Heart right ventricle (tissue), 16 donors: ENCODE results near the gene CDH13. TPM values are rescaled to one million over a fixed set of nuclear protein-coding genes. Genes with fewer than 3 reads are reported as not detected.

Experiments
- ATAC-seq, 8 donors: fragments of 200-7000 bp; cut with Tn5 transposase; one replicate each; pipeline ENCODE4 v1.9.1; 2020; ENCODE audit warnings: mild to moderate bottlenecking in 8 of 8, moderate library complexity in 8 of 8, moderate number of reproducible peaks in 1 of 8
- DNase-seq, 2 donors: peaks; one replicate each; pipeline ENCODE4 v3.0.0-alpha.2; 2020
- H3K27ac ChIP-seq, 10 donors: fragments of 200-600 bp; sonication (generic) in 2 of 10; one replicate each; pipeline versions ENCODE4 v1.5.0 to v1.8.0; 2020 to 2022; ENCODE audit warnings: mild to moderate bottlenecking in 3 of 10
- H3K27me3 ChIP-seq, 7 donors: fragments of 200-600 bp; one replicate each; pipeline ENCODE4 v1.8.0; 2021 to 2022; ENCODE audit warnings: mild to moderate bottlenecking in 2 of 7
- H3K36me3 ChIP-seq, 9 donors: fragments of 200-600 bp; sonication (generic) in 1 of 9; one replicate each; pipeline versions ENCODE4 v1.5.0 to v1.8.0; 2020 to 2022; ENCODE audit warnings: mild to moderate bottlenecking in 2 of 9
- H3K4me1 ChIP-seq, 9 donors: fragments of 200-600 bp; sonication (generic) in 1 of 9; one replicate each; pipeline versions ENCODE4 v1.5.0 to v1.8.0; 2020 to 2022; ENCODE audit warnings: mild to moderate bottlenecking in 4 of 9
- H3K4me3 ChIP-seq, 10 donors: fragments of 200-600 bp; sonication (generic) in 2 of 10; one replicate each; pipeline versions ENCODE4 v1.5.0 to v1.8.0; 2020 to 2022; ENCODE audit warnings: mild to moderate bottlenecking in 7 of 10, moderate library complexity in 2 of 10
- H3K9me3 ChIP-seq, 11 donors: fragments of 200-600 bp in 10 of 11; sonication (generic) in 2 of 11; one replicate each; pipeline versions ENCODE4 v1.5.0 to v1.8.0; 2013 to 2022; ENCODE audit warnings: mild to moderate bottlenecking in 2 of 11, control low read depth in 1 of 11, moderate library complexity in 1 of 11
- WGBS, 2 donors: extraction: QIAGEN DNeasy Blood & Tissue Kit; methylation state at CpG; one replicate each; pipeline ENCODE4 v1.1.7; 2013; ENCODE audit warnings: inconsistent platforms in 1 of 2; 5-methylcytosine and 5-hydroxymethylcytosine counted together
- intact Hi-C, 10 donors: fragments of 100-400 bp; cut with DNase I; formaldehyde crosslinking; loops; one replicate each; pipeline versions ENCODE4 v1.11.1 to v1.14.2; 2022
- polyA plus RNA-seq, 2 donors: library from polyadenylated mRNA; stranded (reverse); fragments of 200-250 nt; gene quantifications; one replicate each; pipeline ENCODE4 v1.2.3, GENCODE V29; 2013
- total RNA-seq, 10 donors: library from RNA; stranded (reverse); fragmentation: NEBNext Ultra II Directional in 3 of 10; extraction: Animal tissue kit (Norgen Biotek cat#: 25700) in 3 of 10; gene quantifications; one replicate each; pipeline versions ENCODE4 v1.2.1 to v1.2.4, GENCODE V29; 2021 to 2023
- TF ChIP-seq, protein P1 (sequence below), 9 donors: fragments of 200-600 bp; sonication (generic) in 2 of 9; IDR thresholded peaks; one replicate each; pipeline versions ENCODE4 v1.5.0 to v1.8.0; 2021 to 2022; ENCODE audit warnings: antibody characterized with exemption in 9 of 9, mild to moderate bottlenecking in 5 of 9, moderate library complexity in 1 of 9
- donor health status: Arrhythmogenic right ventricular cardiomyopathy.
- donor health status: ischemic (EF 13 %, LVEDD 7.1; RV severe dilation, severe dysfunction).
- donor health status: healthy with polysubstance abuse.
- donor health status: DM: no; HTN: yes; CAD: no.
- donor health status: DM: no; HTN: no; CAD: no.
- donor health status: ischemic (EF 25% LVEDD 6.9; RV normal size, moderate dysfunction).
- donor health status: ischemic (EF 25% LVEDD 5.7; RV mildly dilated, moderate dysfunction).
- donor health status: healthy.
- donor health status: DM: yes; HTN: yes; CAD: no.
- donor health status: Ischemic cardiomyopathy.
- donor health status: ischemic (EF 35%, LVEDD 5.7; RV mildly dilated, moderate dysfunction).
- donor health status: nonischemic (EF 11% LVEDD 7.7; RV severe dilation, severe dysfunction).
- donor health status: DM: yes; HTN: yes; CAD: no.
- donor health status: PGD.
- donor health status: ischemic (EF 29% LVEDD 5.4; RV normal size, mild dysfunction).
- donor health status: nonischemic (EF 23%, LVEDD 6.1; RV moderate dilation, normal function).

The CDH13 gene
- total and polyA plus RNA-seq, 12 donors: 15.5 to 221 (median 168) TPM

- ATAC-seq (no peak), DNase-seq (no peak)
- no peak overlapping the region for H3K27ac ChIP-seq
- WGBS, 2 donors: 61 to 64% methylated on average over 5 of the region's 5 CpGs
- no peaks in the 10 kb centered on the region for H3K27me3 ChIP-seq
- H3K4me1 ChIP-seq: no peaks in the 10 kb centered on the region
- no peaks in the 10 kb centered on the region for H3K9me3 ChIP-seq
- peaks cover 0 to 5% (median 0%) of the 10 kb centered on the region in 9 donors for H3K36me3 ChIP-seq
- TF ChIP-seq, protein P1, sequence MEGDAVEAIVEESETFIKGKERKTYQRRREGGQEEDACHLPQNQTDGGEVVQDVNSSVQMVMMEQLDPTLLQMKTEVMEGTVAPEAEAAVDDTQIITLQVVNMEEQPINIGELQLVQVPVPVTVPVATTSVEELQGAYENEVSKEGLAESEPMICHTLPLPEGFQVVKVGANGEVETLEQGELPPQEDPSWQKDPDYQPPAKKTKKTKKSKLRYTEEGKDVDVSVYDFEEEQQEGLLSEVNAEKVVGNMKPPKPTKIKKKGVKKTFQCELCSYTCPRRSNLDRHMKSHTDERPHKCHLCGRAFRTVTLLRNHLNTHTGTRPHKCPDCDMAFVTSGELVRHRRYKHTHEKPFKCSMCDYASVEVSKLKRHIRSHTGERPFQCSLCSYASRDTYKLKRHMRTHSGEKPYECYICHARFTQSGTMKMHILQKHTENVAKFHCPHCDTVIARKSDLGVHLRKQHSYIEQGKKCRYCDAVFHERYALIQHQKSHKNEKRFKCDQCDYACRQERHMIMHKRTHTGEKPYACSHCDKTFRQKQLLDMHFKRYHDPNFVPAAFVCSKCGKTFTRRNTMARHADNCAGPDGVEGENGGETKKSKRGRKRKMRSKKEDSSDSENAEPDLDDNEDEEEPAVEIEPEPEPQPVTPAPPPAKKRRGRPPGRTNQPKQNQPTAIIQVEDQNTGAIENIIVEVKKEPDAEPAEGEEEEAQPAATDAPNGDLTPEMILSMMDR (IDR thresholded peaks at IDR 0.05): no peak
- intact Hi-C loops: no loop called here
- no peak overlapping the region for H3K4me3 ChIP-seq
Measured at GRCh38 chr16:83271970-83272575, 645.3 kb downstream of the CDH13 start.

DNA sequence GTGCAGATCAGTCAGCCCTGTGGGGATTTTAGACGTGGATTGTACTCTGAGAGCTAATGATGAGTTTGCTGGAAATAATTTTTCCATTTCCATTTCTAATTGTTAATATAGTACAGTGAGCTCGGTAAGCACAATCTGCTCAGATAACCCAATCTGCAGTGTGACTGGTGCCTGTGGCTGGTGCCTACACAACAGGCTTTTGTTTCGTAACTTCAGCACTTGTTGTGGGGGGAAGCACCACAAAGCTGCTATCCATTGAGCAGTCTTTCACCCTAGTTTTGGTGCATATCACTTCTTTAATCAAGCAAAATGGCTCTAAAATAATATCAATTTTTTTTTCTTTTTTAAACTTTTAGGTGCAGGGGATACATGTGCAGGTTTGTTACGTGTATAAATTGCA lies 646.1 kb downstream of the CDH13 start:
- H3K4me1 ChIP-seq: no peaks in the 10 kb centered on the region
- H3K27me3 ChIP-seq: no peaks in the 10 kb centered on the region
- no peak overlapping the region for H3K27ac ChIP-seq
- no peak overlapping the region for H3K4me3 ChIP-seq
- TF ChIP-seq, protein P1 (IDR thresholded peaks at IDR 0.05): no peak
- 76 to 82% methylated on average over 4 of the region's 4 CpGs for WGBS, 2 donors
- no peak for DNase-seq
- H3K36me3 ChIP-seq: peaks cover 0 to 5% (median 0%) of the 10 kb centered on the region in 9 donors
- H3K9me3 ChIP-seq: no peaks in the 10 kb centered on the region
- no peak for ATAC-seq
- intact Hi-C loops: no loop called here

DNA sequence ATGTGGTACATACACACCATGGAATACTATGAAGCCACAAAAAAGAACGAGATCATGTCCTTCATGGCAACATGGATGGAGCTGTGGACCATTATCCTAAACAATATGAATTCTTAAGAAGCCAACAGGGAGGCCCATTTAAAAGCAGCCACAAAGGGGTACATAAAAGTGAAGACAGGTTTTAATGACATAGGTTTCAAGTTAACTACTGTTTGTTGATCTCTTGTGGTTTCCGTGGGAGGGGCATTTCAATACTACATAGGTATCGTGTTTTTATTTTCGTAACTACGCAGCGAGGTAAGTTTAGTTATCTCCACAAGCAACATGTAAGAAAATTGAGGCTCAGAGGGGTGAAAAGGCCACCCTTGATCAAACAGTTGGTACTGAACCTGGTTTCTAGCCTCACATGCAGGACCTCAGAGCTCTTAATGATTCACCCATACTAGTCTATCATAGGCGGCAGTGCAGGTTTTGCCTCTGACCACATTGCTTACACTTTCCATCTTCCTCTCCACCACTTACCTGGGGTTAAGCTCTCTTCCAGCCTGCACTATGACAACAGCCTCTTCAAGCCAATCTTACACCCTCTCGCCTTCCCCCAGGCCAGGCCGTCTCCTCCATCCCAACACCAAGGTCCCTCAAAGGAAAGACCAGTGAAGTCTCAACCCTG lies 646.9 kb downstream of the CDH13 start:
- ATAC-seq (no peak), DNase-seq (no peak)
- H3K36me3 ChIP-seq: peaks cover 0 to 5% (median 0%) of the 10 kb centered on the region in 9 donors
- WGBS, 2 donors: 96 to 97% methylated on average over 9 of the region's 9 CpGs
- no peak overlapping the region for H3K4me3 ChIP-seq
- H3K27ac ChIP-seq: no peak overlapping the region
- no peaks in the 10 kb centered on the region for H3K9me3 ChIP-seq
- peaks cover 0 to 3% (median 0%) of the 10 kb centered on the region in 9 donors for H3K4me1 ChIP-seq
- no peaks in the 10 kb centered on the region for H3K27me3 ChIP-seq
- intact Hi-C loops: no loop called here
- TF ChIP-seq, protein P1 (IDR thresholded peaks at IDR 0.05): no peak

DNA sequence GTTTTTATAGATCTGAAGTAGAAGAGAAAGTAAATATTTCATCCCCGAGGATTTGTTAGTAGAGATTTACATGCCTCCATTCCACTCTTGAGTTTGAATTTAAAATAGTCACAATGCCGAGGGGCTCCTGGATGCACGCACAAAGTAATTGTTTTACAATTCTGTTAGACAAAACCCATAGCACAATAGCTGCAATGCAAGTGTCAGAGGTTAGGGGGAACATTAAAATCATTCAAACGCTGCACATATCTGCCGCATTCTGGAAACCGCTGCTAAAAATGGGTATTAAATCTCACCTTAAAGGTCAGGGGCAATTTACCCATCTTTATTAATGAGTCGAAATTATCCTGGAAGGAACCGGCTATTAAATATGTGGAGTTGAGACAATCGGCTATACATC lies 652.5 kb downstream of the CDH13 start:
- 78 to 80% methylated on average over 9 of the region's 9 CpGs for WGBS, 2 donors
- Histone ChIP-seq H3K27ac (no peak overlapping the region), H3K4me3 (no peak overlapping the region), H3K9me3 (no peaks in the 10 kb centered on the region), H3K36me3 (no peaks in the 10 kb centered on the region), H3K27me3 (no peaks in the 10 kb centered on the region), H3K4me1 (peaks cover 0 to 6% (median 0%) of the 10 kb centered on the region in 9 donors)
- intact Hi-C loops: no loop called here
- ATAC-seq (no peak), DNase-seq (no peak)
- TF ChIP-seq, protein P1 (IDR thresholded peaks at IDR 0.05): no peak
